ENCODE measurements around the gene PRRT1.

DNA sequence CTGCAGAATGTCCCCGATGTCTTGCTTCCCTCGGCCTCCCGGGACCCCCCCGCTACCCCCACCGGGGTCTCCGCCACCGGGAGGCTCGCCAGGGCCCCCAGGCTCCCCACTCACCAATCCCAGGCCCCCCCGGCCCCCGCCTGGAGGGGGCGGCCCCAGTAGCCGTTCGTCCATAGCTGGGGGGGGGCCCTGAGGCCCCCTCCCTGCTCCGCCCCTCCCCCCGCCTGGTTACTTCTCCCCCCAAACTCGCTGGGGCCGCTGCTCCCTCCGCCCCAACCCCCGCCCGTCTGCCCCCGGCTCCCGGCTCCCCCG, 38.0 kb upstream of the PRRT1 start:
- TF ChIP-seq, protein P1, sequence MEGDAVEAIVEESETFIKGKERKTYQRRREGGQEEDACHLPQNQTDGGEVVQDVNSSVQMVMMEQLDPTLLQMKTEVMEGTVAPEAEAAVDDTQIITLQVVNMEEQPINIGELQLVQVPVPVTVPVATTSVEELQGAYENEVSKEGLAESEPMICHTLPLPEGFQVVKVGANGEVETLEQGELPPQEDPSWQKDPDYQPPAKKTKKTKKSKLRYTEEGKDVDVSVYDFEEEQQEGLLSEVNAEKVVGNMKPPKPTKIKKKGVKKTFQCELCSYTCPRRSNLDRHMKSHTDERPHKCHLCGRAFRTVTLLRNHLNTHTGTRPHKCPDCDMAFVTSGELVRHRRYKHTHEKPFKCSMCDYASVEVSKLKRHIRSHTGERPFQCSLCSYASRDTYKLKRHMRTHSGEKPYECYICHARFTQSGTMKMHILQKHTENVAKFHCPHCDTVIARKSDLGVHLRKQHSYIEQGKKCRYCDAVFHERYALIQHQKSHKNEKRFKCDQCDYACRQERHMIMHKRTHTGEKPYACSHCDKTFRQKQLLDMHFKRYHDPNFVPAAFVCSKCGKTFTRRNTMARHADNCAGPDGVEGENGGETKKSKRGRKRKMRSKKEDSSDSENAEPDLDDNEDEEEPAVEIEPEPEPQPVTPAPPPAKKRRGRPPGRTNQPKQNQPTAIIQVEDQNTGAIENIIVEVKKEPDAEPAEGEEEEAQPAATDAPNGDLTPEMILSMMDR (IDR thresholded peaks at IDR 0.05 in 8 of 11, conservative IDR thresholded peaks at IDR 0.05 in 3 of 11): no peak
- no peak for TF ChIP-seq POLR2A (IDR thresholded peaks at IDR 0.05)

All from spleen (tissue), 7 donors.